Erythroblast (primary cell): Measurements from ENCODE around the gene CENPC.

ENCODE experiments used
- GATA1 ChIP-seq: IDR thresholded peaks from 2 replicates; pipeline ENCODE4 v1.6.1; 2011; ENCODE audit warnings: low read depth, mild to moderate bottlenecking, control low read depth, low read length, moderate library complexity
- POLR2A ChIP-seq: IDR thresholded peaks from 2 replicates; pipeline ENCODE4 v1.6.1; 2011; ENCODE audit warnings: mild to moderate bottlenecking, low read length

DNA sequence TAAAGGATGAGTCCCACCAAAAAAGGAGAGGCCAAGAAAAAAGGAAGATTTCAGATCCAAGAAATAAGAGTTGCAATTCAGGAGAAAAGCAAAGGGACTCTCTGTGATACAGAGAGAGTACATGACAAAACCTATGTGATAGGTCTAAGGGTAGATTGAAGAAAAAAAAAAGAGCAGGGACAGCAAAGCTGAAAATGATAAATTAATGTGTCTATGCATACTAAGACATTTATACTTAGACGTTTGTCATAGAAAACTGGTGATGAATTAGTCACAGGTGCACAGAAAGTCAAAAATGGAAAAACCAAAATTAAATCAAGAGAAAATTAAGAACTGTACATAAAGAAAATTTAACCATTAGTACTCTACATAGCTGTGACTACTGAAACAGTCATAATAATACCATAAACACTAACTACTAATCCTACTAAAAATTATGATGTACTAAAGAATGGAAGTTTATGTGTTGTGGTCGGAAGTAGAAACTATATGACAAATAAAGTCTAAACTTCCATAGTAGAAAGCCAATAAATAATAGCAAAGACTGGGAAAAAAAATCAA is 9.9 kb downstream of the CENPC start:
- TF ChIP-seq POLR2A, result no peak
- TF ChIP-seq GATA1, result no peak
